Hepatocyte (in vitro differentiated cells): Measurements from ENCODE around the gene MAD2L1BP.

Experiments used
- EZH2 ChIP-seq: fragments of 200-600 bp; sonication (generic); IDR thresholded peaks from 2 replicates; pipeline ENCODE4 v1.6.1; 2016; ENCODE audit warnings: antibody characterized with exemption, mild to moderate bottlenecking, borderline replicate concordance
- TF ChIP-seq, protein P1 (sequence below): fragments of 200-600 bp; sonication (generic); IDR thresholded peaks from 2 replicates; pipeline ENCODE4 v1.5.1; 2016; ENCODE audit warnings: antibody characterized with exemption, mild to moderate bottlenecking; ENCODE audit not compliant: poor library complexity

DNA sequence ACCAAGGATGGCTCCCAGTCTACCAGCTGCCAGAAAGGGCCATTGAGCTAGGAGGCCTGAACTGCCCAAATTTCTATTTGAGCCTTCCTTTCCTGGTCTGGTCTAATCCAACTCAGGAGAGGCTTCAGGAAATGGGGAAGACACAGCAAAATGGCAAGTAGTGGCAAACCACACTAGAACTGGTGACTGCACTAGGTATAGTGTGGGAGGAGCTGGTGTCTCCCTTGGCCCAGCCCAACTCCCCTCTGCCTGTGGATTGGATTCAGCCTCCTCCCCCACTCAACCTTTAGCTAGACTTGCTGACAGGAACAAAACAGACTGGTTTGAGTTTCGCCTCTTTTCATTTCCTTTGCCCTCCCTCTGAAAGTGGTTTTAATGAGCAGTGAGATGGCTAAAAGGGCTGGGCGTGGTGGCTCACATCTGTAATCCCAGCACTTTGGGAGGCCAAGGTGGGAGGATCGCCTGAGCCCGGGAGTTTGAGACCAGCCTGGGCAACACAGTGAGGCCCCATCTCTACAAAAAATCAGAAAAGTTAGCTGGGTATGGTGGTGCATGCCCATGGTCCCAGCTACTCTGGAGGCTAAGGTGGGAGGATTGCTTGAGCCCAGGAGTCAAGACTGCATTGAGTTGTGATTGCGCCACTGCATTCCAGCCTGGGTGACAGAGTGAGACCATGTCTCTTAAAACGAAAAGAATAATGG, 34.4 kb downstream of the MAD2L1BP start:
- TF ChIP-seq, protein P1, sequence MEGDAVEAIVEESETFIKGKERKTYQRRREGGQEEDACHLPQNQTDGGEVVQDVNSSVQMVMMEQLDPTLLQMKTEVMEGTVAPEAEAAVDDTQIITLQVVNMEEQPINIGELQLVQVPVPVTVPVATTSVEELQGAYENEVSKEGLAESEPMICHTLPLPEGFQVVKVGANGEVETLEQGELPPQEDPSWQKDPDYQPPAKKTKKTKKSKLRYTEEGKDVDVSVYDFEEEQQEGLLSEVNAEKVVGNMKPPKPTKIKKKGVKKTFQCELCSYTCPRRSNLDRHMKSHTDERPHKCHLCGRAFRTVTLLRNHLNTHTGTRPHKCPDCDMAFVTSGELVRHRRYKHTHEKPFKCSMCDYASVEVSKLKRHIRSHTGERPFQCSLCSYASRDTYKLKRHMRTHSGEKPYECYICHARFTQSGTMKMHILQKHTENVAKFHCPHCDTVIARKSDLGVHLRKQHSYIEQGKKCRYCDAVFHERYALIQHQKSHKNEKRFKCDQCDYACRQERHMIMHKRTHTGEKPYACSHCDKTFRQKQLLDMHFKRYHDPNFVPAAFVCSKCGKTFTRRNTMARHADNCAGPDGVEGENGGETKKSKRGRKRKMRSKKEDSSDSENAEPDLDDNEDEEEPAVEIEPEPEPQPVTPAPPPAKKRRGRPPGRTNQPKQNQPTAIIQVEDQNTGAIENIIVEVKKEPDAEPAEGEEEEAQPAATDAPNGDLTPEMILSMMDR: no peak
- TF ChIP-seq EZH2: no peak
